Measurements from ENCODE around the gene TRIM29. TPM values are rescaled to one million over a fixed set of nuclear protein-coding genes. Genes with fewer than 3 reads are reported as not detected.
"Not testable (repeated sequence)": the region's sequence is repeated elsewhere in the genome, so short reads cannot be mapped to it uniquely, and the experiment has no call there.

Gene TRIM29
- total RNA-seq, 1 experiment from 2014 or later, result not detected

DNA sequence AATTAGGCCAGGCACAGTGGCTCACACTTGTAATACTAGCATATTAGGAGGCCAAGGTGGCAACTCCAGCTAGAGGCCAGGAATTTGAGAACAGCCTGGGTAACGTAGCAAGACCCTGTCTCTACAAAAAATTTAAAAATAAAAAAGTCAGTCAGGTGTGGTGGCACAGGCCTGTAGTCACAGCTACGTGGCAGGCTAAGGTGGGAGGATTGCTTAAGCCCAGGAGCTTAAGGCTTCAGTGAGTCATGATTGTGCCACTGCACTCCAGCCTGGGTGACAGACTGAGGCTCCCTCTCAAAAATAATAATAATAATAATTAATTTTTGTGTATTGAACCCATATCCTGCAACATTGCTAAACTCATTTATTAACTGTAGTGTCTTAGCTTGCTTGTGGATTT, 15.3 kb upstream of the TRIM29 start:
- no peak for DNase-seq
- H3K27me3 ChIP-seq, result no peaks in the 10 kb centered on the region

DNA sequence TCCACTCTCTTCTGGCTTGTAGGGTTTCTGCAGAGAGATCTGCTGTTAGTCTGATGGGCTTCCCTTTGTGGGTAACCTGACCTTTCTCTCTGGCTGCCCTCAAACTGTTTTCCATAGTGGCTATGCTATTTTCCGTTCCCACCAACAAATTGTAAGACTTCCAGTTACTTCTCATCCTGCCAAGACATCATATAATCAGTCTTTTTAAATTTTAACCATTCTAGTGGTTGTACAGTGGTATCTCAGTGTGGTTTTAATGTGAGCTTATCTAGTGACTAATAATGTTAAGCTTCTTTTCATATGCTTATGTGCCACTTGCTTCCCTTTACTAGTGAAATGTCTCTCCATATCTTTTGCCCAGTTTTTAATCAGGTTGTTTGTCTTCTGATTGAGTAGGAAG, 13.6 kb upstream of the TRIM29 start:
- no peak for DNase-seq
- no peaks in the 10 kb centered on the region for H3K4me1 ChIP-seq
- H3K4me3 ChIP-seq, result no peak overlapping the region
- H3K27me3 ChIP-seq, result no peaks in the 10 kb centered on the region; the same call in 1 of the 2 replicates
- H3K36me3 ChIP-seq, result no peaks in the 10 kb centered on the region
- no peaks in the 10 kb centered on the region for H3K9me3 ChIP-seq (replicated peaks)
- H3K27ac ChIP-seq, result no peak overlapping the region

More for the DNA sequence above, 15.3 kb upstream of the TRIM29 start:
- H3K4me3 ChIP-seq, result no peak overlapping the region
- no peaks in the 10 kb centered on the region for H3K36me3 ChIP-seq
- no peaks in the 10 kb centered on the region for H3K4me1 ChIP-seq
- H3K27ac ChIP-seq, result no peak overlapping the region
- H3K9me3 ChIP-seq (replicated peaks), result no peaks in the 10 kb centered on the region

DNA sequence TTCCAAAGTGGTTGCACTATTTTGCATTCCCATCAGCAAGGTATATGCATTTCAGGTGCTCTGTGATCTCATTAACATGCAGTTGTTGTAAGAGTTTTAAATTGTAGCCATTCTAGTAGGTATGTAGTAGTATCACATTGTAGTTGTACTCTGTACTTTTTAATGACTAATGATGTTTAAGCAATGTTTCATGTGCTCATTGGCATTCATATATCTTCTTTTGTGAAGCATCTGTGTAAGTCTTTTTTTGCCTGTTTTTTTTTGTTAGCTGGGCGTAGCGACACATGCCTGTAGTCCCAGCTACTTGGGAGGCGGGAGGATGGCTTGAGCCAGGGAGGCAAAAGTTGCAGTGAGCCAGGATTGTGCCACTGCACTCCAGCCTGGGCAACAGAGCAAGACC, 11.3 kb upstream of the TRIM29 start:
- no peak for DNase-seq
- Histone ChIP-seq H3K9me3 (replicated peaks) (no peaks in the 10 kb centered on the region), H3K27ac (no peak overlapping the region), H3K36me3 (no peaks in the 10 kb centered on the region), H3K4me3 (no peak overlapping the region), H3K4me1 (no peaks in the 10 kb centered on the region), H3K27me3 (no peaks in the 10 kb centered on the region; the same call in 1 of the 2 replicates)

GRCh38 chr11:120147950-120148270, 10.0 kb upstream of the TRIM29 start:
- H3K36me3 ChIP-seq, result no peaks in the 10 kb centered on the region
- H3K4me3 ChIP-seq, result no peak overlapping the region
- no peak overlapping the region for H3K27ac ChIP-seq
- DNase-seq, result no peak
- H3K9me3 ChIP-seq (replicated peaks), result no peaks in the 10 kb centered on the region
- H3K27me3 ChIP-seq, result no peaks in the 10 kb centered on the region; the same call in 1 of the 2 replicates
- no peaks in the 10 kb centered on the region for H3K4me1 ChIP-seq

GRCh38 chr11:120147094-120147949, 9.4 kb upstream of the TRIM29 start:
- no peak overlapping the region for H3K4me3 ChIP-seq
- no peaks in the 10 kb centered on the region; the same call in 1 of the 2 replicates for H3K27me3 ChIP-seq
- H3K27ac ChIP-seq, result no peak overlapping the region
- no peaks in the 10 kb centered on the region for H3K36me3 ChIP-seq
- H3K9me3 ChIP-seq (replicated peaks), result no peaks in the 10 kb centered on the region
- no peaks in the 10 kb centered on the region for H3K4me1 ChIP-seq
- DNase-seq, result no peak

GRCh38 chr11:120146413-120147093, 8.6 kb upstream of the TRIM29 start:
- no peak for DNase-seq
- Histone ChIP-seq H3K27me3 (no peaks in the 10 kb centered on the region; the same call in 1 of the 2 replicates), H3K4me3 (no peak overlapping the region), H3K27ac (no peak overlapping the region), H3K9me3 (replicated peaks) (no peaks in the 10 kb centered on the region), H3K36me3 (no peaks in the 10 kb centered on the region), H3K4me1 (no peaks in the 10 kb centered on the region)

DNA sequence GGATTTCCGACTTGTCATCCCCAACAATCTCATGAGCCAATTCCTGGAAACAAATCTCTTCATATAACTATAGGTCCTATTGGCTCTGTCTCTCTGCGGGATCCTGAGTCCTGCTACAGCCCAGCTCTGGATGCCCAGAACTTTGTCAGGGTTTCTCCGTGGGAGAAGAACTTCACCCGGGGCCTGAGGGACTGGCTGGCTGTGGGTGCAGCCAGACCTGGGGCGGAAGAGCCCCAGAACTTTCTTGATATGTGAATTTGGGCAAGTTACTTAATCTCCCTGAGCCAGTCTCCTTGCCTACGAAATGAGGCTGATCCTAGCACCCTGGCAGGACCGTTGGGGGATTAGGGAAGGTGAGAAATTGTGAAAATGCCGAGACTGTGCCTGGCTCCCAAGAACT, 6.6 kb upstream of the TRIM29 start:
- Histone ChIP-seq H3K9me3 (replicated peaks) (no peaks in the 10 kb centered on the region), H3K27me3 (no peaks in the 10 kb centered on the region; the same call in 1 of the 2 replicates)

DNA sequence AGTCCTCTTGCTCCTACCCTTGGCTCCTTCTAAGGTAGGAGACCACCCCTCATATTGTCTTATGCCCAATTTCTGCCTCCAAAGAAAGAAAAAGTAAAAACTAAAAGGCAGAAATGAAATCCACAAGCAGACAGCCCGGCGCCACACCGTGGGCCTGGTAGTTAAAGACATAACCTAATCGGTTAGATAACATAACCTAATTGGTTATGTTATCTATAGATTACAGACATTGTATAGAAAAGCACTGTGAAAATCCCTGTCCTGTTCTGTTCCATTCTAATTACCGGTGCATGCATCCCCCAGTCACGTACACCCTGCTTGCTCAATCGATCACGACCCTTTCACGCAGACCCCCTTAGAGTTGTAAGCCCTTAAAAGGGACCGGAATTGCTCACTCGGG, 5.6 kb upstream of the TRIM29 start:
- not testable (repeated sequence) for H3K4me1 ChIP-seq; H3K4me3 ChIP-seq; DNase-seq; H3K27ac ChIP-seq; H3K36me3 ChIP-seq; H3K27me3 ChIP-seq; H3K9me3 ChIP-seq (replicated peaks)

More for the DNA sequence above, 6.6 kb upstream of the TRIM29 start:
- no peak for DNase-seq
- H3K27ac ChIP-seq, result no peak overlapping the region
- no peaks in the 10 kb centered on the region for H3K4me1 ChIP-seq
- H3K4me3 ChIP-seq, result no peak overlapping the region
- no peaks in the 10 kb centered on the region for H3K36me3 ChIP-seq

GRCh38 chr11:120142441-120143100, 4.7 kb upstream of the TRIM29 start:
- H3K4me3 ChIP-seq, result no peak overlapping the region
- H3K4me1 ChIP-seq, result no peaks in the 10 kb centered on the region
- DNase-seq, result no peak
- H3K27ac ChIP-seq, result no peak overlapping the region
- no peaks in the 10 kb centered on the region for H3K36me3 ChIP-seq
- H3K9me3 ChIP-seq (replicated peaks), result no peaks in the 10 kb centered on the region
- H3K27me3 ChIP-seq, result no peaks in the 10 kb centered on the region; the same call in 1 of the 2 replicates

- no peak for DNase-seq
- Histone ChIP-seq H3K36me3 (no peaks in the 10 kb centered on the region), H3K27me3 (no peaks in the 10 kb centered on the region), H3K27ac (no peak overlapping the region), H3K4me1 (no peaks in the 10 kb centered on the region), H3K4me3 (no peak overlapping the region), H3K9me3 (replicated peaks) (no peaks in the 10 kb centered on the region)
Measured at GRCh38 chr11:120141768-120142423, 4.0 kb upstream of the TRIM29 start.

GRCh38 chr11:120141113-120141767, 3.3 kb upstream of the TRIM29 start:
- Histone ChIP-seq H3K4me3 (no peak overlapping the region), H3K4me1 (no peaks in the 10 kb centered on the region), H3K9me3 (replicated peaks) (no peaks in the 10 kb centered on the region), H3K27me3 (no peaks in the 10 kb centered on the region), H3K36me3 (no peaks in the 10 kb centered on the region), H3K27ac (no peak overlapping the region)
- DNase-seq, result no peak

DNA sequence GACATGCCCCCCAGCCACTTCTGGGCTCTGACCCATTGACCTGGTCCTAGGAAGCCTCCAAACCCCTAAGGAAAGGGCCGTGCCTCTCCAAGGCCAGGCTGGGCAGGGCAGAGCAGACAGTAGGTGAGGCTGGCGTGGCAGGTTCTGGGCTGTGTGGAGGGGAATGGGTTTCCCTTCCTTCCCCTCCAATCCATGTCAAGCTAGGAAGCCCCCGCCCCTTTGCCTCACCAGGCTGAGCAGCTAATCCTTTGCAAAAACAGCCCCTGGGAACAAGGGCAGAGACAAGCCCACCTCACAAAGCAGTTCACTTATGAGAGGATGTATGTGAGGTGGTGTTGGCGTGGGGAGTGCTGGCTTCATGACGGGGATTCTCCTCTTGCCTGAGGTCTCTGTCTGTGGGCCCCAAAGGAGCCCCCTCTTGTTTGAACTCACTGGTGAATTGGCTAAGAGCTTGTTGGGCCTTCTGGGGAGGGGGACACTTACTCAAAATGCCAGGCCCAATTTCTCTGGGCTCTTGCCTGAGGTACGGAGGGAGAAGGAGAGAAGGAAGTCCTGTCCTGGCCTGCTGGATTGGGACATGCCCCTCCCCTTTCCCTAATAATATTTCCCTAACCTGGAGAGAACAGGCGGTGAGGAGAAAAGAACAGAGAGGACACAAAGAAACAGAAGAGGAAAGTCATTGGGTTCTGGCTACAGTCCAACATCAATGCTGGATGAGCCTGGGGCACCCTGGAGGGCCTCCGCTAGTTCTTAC, 1.6 kb upstream of the TRIM29 start:
- H3K4me1 ChIP-seq, result no peaks in the 10 kb centered on the region
- no peak for DNase-seq
- no peaks in the 10 kb centered on the region; the same call in 1 of the 2 replicates for H3K27me3 ChIP-seq
- no peak overlapping the region for H3K27ac ChIP-seq
- no peak overlapping the region for H3K4me3 ChIP-seq
- no peaks in the 10 kb centered on the region for H3K9me3 ChIP-seq (replicated peaks)
- no peaks in the 10 kb centered on the region for H3K36me3 ChIP-seq

DNA sequence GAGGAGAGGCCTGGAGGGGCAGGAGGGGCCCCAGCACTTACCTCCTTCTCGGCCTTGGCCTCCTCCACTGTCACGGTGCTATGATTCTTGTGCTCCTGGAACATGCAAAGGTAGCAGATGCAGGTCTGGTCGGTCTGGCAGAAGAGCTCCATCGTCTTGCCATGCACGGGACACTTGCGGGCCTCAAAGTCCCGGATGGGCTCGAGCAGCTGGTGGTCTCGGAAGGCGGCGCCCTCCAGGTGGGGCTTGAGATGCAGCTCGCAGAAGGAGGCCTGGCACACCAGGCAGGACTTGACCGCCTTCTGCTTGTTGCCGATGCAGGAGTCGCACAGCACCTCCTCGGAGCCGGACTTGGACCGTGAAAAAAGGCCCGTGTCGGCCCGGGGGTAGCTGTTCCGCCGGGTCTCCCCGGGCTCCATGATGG, 714 bp downstream of the TRIM29 start:
- H3K4me1 ChIP-seq, result no peaks in the 10 kb centered on the region
- H3K9me3 ChIP-seq (replicated peaks), result no peaks in the 10 kb centered on the region
- no peak overlapping the region for H3K4me3 ChIP-seq
- H3K27me3 ChIP-seq, result no peaks in the 10 kb centered on the region; the same call in 1 of the 2 replicates
- H3K27ac ChIP-seq, result no peak overlapping the region
- H3K36me3 ChIP-seq, result no peaks in the 10 kb centered on the region
- no peak for DNase-seq

GRCh38 chr11:120136356-120136755, 1.6 kb downstream of the TRIM29 start:
- Histone ChIP-seq H3K27me3 (no peaks in the 10 kb centered on the region; the same call in 1 of the 2 replicates), H3K9me3 (replicated peaks) (no peaks in the 10 kb centered on the region), H3K36me3 (no peaks in the 10 kb centered on the region), H3K27ac (no peak overlapping the region), H3K4me1 (no peaks in the 10 kb centered on the region), H3K4me3 (no peak overlapping the region)
- DNase-seq, result no peak
